ENCODE measurements around the gene PRR12. TPM values are rescaled to one million over a fixed set of nuclear protein-coding genes. Genes with fewer than 3 reads are reported as not detected.

The PRR12 gene
- total RNA-seq, 1 donor from 2014 or later, result 32.0 TPM

DNA sequence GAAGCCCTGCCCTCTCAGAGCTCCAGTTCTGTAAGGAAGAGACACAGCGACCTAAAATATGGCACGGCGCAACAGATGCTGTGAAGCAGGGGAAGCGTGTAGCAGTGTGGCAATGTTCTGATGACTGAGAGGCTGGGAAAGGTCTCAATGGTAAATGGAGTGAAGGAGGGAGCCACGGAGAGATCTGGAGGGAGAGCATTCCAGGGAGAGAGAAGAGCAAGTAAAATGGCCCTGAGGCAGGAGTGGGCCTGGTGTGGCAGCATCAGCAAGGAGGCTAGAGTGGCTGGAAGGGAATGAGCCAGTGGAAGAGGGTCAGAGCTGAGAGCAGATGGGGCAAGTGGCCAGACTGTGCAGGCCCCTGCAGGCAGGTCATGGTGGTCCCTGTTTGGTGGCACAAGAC, 46.8 kb upstream of the PRR12 start:
- Histone ChIP-seq H3K36me3 (peaks cover 10% of the 10 kb centered on the region), H3K27me3 (ENCODE audit: low read depth) (no peaks in the 10 kb centered on the region), H3K9me3 (no peaks in the 10 kb centered on the region), H3K4me3 (no peak overlapping the region), H3K4me1 (peaks cover 9% of the 10 kb centered on the region), H3K27ac (no peak overlapping the region)
- ATAC-seq (no peak), DNase-seq (no peak)
- TF ChIP-seq, protein P1, sequence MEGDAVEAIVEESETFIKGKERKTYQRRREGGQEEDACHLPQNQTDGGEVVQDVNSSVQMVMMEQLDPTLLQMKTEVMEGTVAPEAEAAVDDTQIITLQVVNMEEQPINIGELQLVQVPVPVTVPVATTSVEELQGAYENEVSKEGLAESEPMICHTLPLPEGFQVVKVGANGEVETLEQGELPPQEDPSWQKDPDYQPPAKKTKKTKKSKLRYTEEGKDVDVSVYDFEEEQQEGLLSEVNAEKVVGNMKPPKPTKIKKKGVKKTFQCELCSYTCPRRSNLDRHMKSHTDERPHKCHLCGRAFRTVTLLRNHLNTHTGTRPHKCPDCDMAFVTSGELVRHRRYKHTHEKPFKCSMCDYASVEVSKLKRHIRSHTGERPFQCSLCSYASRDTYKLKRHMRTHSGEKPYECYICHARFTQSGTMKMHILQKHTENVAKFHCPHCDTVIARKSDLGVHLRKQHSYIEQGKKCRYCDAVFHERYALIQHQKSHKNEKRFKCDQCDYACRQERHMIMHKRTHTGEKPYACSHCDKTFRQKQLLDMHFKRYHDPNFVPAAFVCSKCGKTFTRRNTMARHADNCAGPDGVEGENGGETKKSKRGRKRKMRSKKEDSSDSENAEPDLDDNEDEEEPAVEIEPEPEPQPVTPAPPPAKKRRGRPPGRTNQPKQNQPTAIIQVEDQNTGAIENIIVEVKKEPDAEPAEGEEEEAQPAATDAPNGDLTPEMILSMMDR (IDR thresholded peaks at IDR 0.05), result no peak
- intact Hi-C loops (cut with DNase I), result no loop called here

DNA sequence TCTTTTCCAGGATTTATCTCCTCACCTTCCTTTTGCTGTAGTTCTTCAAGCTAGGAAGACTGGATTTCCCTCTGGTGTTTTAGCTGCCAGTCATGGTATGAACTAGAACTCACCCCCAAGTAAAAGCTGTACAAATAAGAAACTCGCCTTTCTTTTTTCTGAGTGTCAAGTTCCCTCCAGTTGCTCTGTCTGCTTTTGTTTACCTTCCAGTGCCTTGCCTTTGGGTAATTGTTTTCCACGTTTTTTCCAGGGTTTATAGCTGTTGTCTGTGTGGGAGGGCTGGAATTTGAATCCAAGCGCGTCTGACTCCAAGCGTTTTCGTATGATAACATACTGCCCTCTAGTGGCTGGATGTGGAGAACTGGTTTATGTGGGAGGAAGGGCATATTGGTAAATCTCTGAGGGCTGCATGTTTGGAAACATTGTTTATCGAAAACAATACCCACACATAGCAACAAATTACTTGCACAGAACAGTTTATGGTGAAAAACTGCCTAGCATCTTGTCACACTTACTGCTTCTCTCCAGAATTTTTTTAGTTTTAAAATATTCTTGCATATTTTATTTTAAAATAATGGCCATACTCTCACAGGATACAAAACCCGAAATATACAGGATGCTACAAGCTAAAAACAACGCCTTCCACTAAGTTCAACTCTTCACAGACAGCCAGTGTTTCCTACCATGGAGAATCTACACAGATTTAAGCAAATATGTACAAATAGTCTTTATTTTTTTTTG, 44.0 kb upstream of the PRR12 start:
- intact Hi-C loops (cut with DNase I), result no loop called here
- Histone ChIP-seq H3K27ac (no peak overlapping the region), H3K9me3 (no peaks in the 10 kb centered on the region), H3K4me3 (no peak overlapping the region), H3K27me3 (ENCODE audit: low read depth) (no peaks in the 10 kb centered on the region), H3K4me1 (peaks cover 9% of the 10 kb centered on the region), H3K36me3 (peaks cover 8% of the 10 kb centered on the region)
- DNase-seq, result no peak
- TF ChIP-seq, protein P1 (IDR thresholded peaks at IDR 0.05), result peak; percentile 86
- peak; percentile 88 to 89 for ATAC-seq

DNA sequence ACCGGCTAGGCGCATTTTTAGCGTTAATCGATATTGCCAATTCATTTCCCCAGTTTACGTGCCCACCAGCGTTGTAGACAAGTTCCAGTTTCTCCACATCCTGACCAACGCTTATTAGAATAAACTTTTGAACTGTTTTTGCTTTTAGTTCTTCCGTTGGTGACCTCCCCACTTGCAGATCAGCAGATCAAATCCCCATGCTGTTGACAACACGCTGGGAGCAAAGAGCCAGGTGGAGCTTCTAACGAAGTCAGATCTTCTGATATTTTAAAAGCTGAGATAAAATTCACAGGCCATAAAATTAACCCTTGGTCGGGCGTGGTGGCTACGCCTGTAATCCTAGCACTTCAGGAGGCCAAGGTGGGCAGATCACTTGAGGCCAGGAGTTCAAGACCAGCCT, 41.9 kb upstream of the PRR12 start:
- no peak overlapping the region for H3K27ac ChIP-seq
- no peaks in the 10 kb centered on the region for H3K9me3 ChIP-seq
- no peaks in the 10 kb centered on the region for H3K36me3 ChIP-seq
- no peak for DNase-seq
- peaks cover 19% of the 10 kb centered on the region for H3K4me1 ChIP-seq
- no peak overlapping the region for H3K4me3 ChIP-seq
- no peak for ATAC-seq
- TF ChIP-seq, protein P1 (IDR thresholded peaks at IDR 0.05), result no peak
- H3K27me3 ChIP-seq (ENCODE audit: low read depth), result no peaks in the 10 kb centered on the region
- intact Hi-C loops (cut with DNase I), result no loop called here

DNA sequence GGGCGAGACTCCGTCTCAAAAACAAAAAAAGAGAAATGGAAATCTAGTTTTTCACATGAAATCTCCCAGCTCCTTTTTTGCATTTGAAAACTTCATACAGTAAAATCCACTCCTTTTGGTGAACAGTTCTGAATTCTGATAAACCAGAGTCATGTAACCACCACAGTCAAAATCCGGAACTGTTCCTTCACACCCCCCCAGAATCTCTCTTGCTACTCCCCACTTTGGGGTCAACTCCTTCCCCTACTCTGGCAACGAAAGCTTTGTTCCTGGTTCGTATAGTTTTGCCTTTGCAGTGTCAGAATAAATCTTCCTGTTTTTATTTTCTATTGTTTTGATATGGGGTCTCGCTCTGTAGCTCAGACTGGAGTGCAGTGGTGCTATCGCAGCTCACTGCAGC, 39.5 kb upstream of the PRR12 start:
- intact Hi-C loops (cut with DNase I), result no loop called here
- Histone ChIP-seq H3K4me3 (no peak overlapping the region), H3K4me1 (peaks cover 34% of the 10 kb centered on the region), H3K27me3 (ENCODE audit: low read depth) (no peaks in the 10 kb centered on the region), H3K27ac (peak overlapping the region; percentile 6), H3K36me3 (peaks cover 18% of the 10 kb centered on the region), H3K9me3 (no peaks in the 10 kb centered on the region)
- ATAC-seq (no peak), DNase-seq (no peak)
- TF ChIP-seq, protein P1 (IDR thresholded peaks at IDR 0.05), result no peak

DNA sequence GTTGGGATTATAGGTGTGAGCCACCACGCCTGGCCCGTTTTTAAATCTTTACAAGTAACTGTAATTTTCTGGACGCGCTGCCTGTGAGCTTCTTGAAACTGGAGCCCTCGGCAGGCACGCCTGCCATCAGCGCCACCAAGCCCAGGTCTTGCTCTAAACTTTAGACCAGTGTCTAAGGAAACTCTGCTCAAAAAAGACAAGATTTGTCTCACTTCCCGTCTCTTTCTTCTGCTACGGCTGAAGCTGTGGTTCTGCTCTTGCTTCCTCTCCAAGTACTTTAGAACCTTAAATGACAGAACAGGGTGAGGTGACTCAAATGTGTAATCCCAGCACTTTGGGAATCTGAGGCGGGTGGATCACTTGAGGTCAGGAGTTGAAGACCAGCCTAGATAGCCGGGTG, 38.2 kb upstream of the PRR12 start:
- H3K27ac ChIP-seq, result no peak overlapping the region
- peaks cover 29% of the 10 kb centered on the region for H3K4me1 ChIP-seq

More for the DNA sequence above, 38.2 kb upstream of the PRR12 start:
- intact Hi-C loops (cut with DNase I), result no loop called here
- DNase-seq (no peak), ATAC-seq (no peak)
- Histone ChIP-seq H3K36me3 (peaks cover 31% of the 10 kb centered on the region), H3K27me3 (ENCODE audit: low read depth) (no peaks in the 10 kb centered on the region), H3K9me3 (no peaks in the 10 kb centered on the region), H3K4me3 (no peak overlapping the region)
- TF ChIP-seq, protein P1 (IDR thresholded peaks at IDR 0.05), result no peak
